ENCODE data around the gene NTSR2.

NTSR2 gene

DNA sequence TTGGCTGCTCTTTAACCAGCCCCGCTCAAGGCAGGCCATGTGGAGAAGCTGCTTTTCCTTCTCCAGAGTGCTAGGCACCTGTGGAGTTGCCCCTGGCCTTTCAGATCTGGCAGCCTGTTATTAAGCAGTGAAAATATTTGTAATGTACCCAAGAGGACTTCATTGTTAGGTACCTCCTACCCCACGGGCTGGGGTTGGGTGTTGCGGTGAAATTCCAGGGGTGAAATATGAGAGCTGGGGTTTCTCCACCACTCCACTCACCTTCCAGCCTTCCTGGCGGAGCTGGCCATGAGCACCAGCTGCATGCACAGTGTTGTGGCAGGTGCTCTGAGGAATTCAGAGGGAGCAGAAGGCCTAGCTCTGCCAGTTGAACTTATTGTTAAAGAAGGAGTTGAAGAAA, 39.1 kb downstream of the NTSR2 start:
- Histone ChIP-seq H2BK15ac (replicated peaks; ENCODE audit: low read depth) (no peak overlapping the region), H3K4me1 (ENCODE audit: control insufficient read depth, low read depth, low read length) (no peaks in the 10 kb centered on the region), H2AK5ac (ENCODE audit: low read length) (no peak overlapping the region), H3K79me2 (ENCODE audit: control insufficient read depth, insufficient read depth, low read length) (no peaks in the 10 kb centered on the region), H2BK5ac (ENCODE audit: low read length) (no peak overlapping the region), H3K4me2 (ENCODE audit: low read length) (no peak overlapping the region), H4K5ac (ENCODE audit: low read length) (no peak overlapping the region), H3K56ac (ENCODE audit: low read length) (no peak overlapping the region), H3K27ac (ENCODE audit: low read depth, low read length) (no peak overlapping the region), H3K9ac (ENCODE audit: low read length) (no peak overlapping the region), H3K36me3 (ENCODE audit: control insufficient read depth, insufficient read depth, low read length) (peaks cover 3% of the 10 kb centered on the region), H3K18ac (ENCODE audit: low read length) (no peak overlapping the region), H3K27me3 (ENCODE audit: insufficient read depth, low read length, poor library complexity) (no peaks in the 10 kb centered on the region), H2BK120ac (ENCODE audit: low read depth, low read length) (no peak overlapping the region), H4K8ac (ENCODE audit: low read depth, low read length) (no peak overlapping the region), H3K79me1 (ENCODE audit: low read length) (no peaks in the 10 kb centered on the region), H3K4ac (ENCODE audit: low read depth, low read length) (no peak overlapping the region), H3K4me3 (ENCODE audit: low read length) (no peak overlapping the region), H3K23ac (ENCODE audit: low read length) (no peak overlapping the region)
- no CpG with 5 or more reads among the region's 4 CpGs for WGBS (ENCODE audit: extremely low coverage, insufficient coverage, low lambda C conversion rate)
- no peak for DNase-seq

DNA sequence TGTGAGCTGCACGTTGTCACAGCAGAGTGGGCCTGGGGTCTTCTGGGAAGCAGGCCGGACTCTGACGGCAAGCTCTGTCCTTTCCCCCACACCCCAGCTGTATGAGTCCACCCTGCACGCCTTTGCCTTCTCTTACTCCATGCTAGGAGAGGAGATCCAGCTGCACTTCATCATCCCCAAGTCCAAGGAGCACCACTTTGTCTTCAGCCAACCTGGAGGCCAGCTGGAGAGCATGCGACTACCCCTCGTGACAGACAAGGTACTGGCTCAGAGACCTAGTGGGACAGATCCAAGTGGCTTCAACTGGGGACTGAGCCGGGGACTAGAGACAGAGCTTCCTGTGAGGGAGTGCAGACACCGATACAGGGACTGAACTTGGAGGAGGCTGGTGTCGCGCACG, 40.1 kb downstream of the NTSR2 start:
- Histone ChIP-seq H2BK15ac (replicated peaks; ENCODE audit: low read depth) (no peak overlapping the region), H3K27me3 (ENCODE audit: insufficient read depth, low read length, poor library complexity) (no peaks in the 10 kb centered on the region), H4K5ac (ENCODE audit: low read length) (no peak overlapping the region), H3K4ac (ENCODE audit: low read depth, low read length) (no peak overlapping the region), H3K23ac (ENCODE audit: low read length) (no peak overlapping the region), H2BK120ac (ENCODE audit: low read depth, low read length) (no peak overlapping the region), H3K27ac (ENCODE audit: low read depth, low read length) (no peak overlapping the region), H3K4me2 (ENCODE audit: low read length) (no peak overlapping the region), H4K8ac (ENCODE audit: low read depth, low read length) (no peak overlapping the region), H3K18ac (ENCODE audit: low read length) (no peak overlapping the region), H2BK5ac (ENCODE audit: low read length) (no peak overlapping the region), H3K4me1 (ENCODE audit: control insufficient read depth, low read depth, low read length) (no peaks in the 10 kb centered on the region), H2AK5ac (ENCODE audit: low read length) (no peak overlapping the region), H3K36me3 (ENCODE audit: control insufficient read depth, insufficient read depth, low read length) (peaks cover 6% of the 10 kb centered on the region), H3K79me1 (ENCODE audit: low read length) (no peaks in the 10 kb centered on the region), H3K9ac (ENCODE audit: low read length) (no peak overlapping the region), H3K56ac (ENCODE audit: low read length) (no peak overlapping the region), H3K4me3 (ENCODE audit: low read length) (no peak overlapping the region), H3K79me2 (ENCODE audit: control insufficient read depth, insufficient read depth, low read length) (no peaks in the 10 kb centered on the region)
- no CpG with 5 or more reads among the region's 11 CpGs for WGBS (ENCODE audit: extremely low coverage, insufficient coverage, low lambda C conversion rate)
- DNase-seq: no peak

DNA sequence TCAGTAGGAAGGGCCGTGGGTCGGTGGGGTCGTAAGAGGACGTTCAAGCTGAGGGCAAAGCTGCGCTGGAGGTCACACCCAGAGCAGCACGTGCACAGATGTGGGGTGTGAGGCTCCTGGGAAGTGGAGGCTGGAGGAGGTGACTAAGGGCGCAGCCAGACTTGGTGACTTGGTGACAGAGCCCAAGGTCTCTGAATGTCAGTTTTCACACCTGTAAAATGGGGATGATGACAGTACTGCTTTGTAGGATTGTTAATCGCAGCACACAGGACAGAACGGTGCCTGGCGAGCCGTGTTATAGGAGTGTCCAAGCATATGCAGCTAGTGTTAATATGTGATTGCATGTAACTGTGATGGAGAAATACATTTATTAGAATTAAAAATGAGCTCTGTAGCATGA, 40.8 kb downstream of the NTSR2 start:
- Histone ChIP-seq H3K27ac (ENCODE audit: low read depth, low read length) (no peak overlapping the region), H2BK120ac (ENCODE audit: low read depth, low read length) (no peak overlapping the region), H3K56ac (ENCODE audit: low read length) (no peak overlapping the region), H3K79me2 (ENCODE audit: control insufficient read depth, insufficient read depth, low read length) (no peaks in the 10 kb centered on the region), H3K79me1 (ENCODE audit: low read length) (no peaks in the 10 kb centered on the region), H2BK15ac (replicated peaks; ENCODE audit: low read depth) (no peak overlapping the region), H3K4ac (ENCODE audit: low read depth, low read length) (no peak overlapping the region), H3K27me3 (ENCODE audit: insufficient read depth, low read length, poor library complexity) (no peaks in the 10 kb centered on the region), H4K5ac (ENCODE audit: low read length) (no peak overlapping the region), H2AK5ac (ENCODE audit: low read length) (no peak overlapping the region), H3K18ac (ENCODE audit: low read length) (no peak overlapping the region), H3K4me2 (ENCODE audit: low read length) (no peak overlapping the region), H3K9ac (ENCODE audit: low read length) (no peak overlapping the region), H3K36me3 (ENCODE audit: control insufficient read depth, insufficient read depth, low read length) (peaks cover 6% of the 10 kb centered on the region), H3K4me1 (ENCODE audit: control insufficient read depth, low read depth, low read length) (no peaks in the 10 kb centered on the region), H3K23ac (ENCODE audit: low read length) (no peak overlapping the region), H4K8ac (ENCODE audit: low read depth, low read length) (no peak overlapping the region), H3K4me3 (ENCODE audit: low read length) (no peak overlapping the region), H2BK5ac (ENCODE audit: low read length) (no peak overlapping the region)
- no CpG with 5 or more reads among the region's 11 CpGs for WGBS (ENCODE audit: extremely low coverage, insufficient coverage, low lambda C conversion rate)
- no peak for DNase-seq

DNA sequence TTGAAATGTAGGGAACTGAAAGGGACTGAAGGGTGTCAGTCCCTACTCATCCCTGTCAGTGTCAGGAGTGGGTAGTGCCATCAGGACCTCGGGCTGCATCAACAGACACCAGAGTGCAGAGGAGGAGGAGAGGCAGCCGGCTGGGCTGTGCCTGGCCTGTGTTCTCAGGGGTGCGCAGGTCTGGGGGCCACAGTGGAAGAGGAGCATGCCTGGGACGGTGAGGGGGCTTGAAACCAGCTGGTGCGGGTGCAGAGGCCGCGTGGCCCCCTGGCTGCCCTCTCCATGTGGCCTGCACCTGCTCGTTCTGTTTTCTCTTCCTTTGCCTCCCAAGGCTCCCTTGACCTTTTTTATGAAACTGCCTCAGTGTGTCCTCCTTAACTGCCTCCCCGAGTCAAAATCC, 41.3 kb downstream of the NTSR2 start:
- Histone ChIP-seq H3K9ac (ENCODE audit: low read length) (no peak overlapping the region), H3K79me2 (ENCODE audit: control insufficient read depth, insufficient read depth, low read length) (no peaks in the 10 kb centered on the region), H2AK5ac (ENCODE audit: low read length) (no peak overlapping the region), H3K56ac (ENCODE audit: low read length) (no peak overlapping the region), H3K36me3 (ENCODE audit: control insufficient read depth, insufficient read depth, low read length) (peaks cover 6% of the 10 kb centered on the region), H3K4me3 (ENCODE audit: low read length) (no peak overlapping the region), H3K4me1 (ENCODE audit: control insufficient read depth, low read depth, low read length) (no peaks in the 10 kb centered on the region), H4K8ac (ENCODE audit: low read depth, low read length) (no peak overlapping the region), H3K4ac (ENCODE audit: low read depth, low read length) (no peak overlapping the region), H2BK15ac (replicated peaks; ENCODE audit: low read depth) (no peak overlapping the region), H4K5ac (ENCODE audit: low read length) (no peak overlapping the region), H3K27me3 (ENCODE audit: insufficient read depth, low read length, poor library complexity) (no peaks in the 10 kb centered on the region), H2BK120ac (ENCODE audit: low read depth, low read length) (no peak overlapping the region), H3K79me1 (ENCODE audit: low read length) (no peaks in the 10 kb centered on the region), H2BK5ac (ENCODE audit: low read length) (no peak overlapping the region), H3K27ac (ENCODE audit: low read depth, low read length) (no peak overlapping the region), H3K18ac (ENCODE audit: low read length) (no peak overlapping the region), H3K4me2 (ENCODE audit: low read length) (no peak overlapping the region), H3K23ac (ENCODE audit: low read length) (no peak overlapping the region)
- WGBS (ENCODE audit: extremely low coverage, insufficient coverage, low lambda C conversion rate): no CpG with 5 or more reads among the region's 9 CpGs
- DNase-seq: no peak

- H3K4me3 ChIP-seq (ENCODE audit: low read length): no peak overlapping the region
- H3K79me2 ChIP-seq (ENCODE audit: control insufficient read depth, insufficient read depth, low read length): no peaks in the 10 kb centered on the region
- H3K27me3 ChIP-seq (ENCODE audit: insufficient read depth, low read length, poor library complexity): no peaks in the 10 kb centered on the region
- no peak for DNase-seq
- WGBS (ENCODE audit: extremely low coverage, insufficient coverage, low lambda C conversion rate): no CpG with 5 or more reads among the region's 10 CpGs
- H4K8ac ChIP-seq (ENCODE audit: low read depth, low read length): no peak overlapping the region
- no peak overlapping the region for H3K56ac ChIP-seq (ENCODE audit: low read length)
- no peak overlapping the region for H4K5ac ChIP-seq (ENCODE audit: low read length)
- H3K4me1 ChIP-seq (ENCODE audit: control insufficient read depth, low read depth, low read length): no peaks in the 10 kb centered on the region
- H3K79me1 ChIP-seq (ENCODE audit: low read length): no peaks in the 10 kb centered on the region
- H3K23ac ChIP-seq (ENCODE audit: low read length): no peak overlapping the region
- no peak overlapping the region for H2BK5ac ChIP-seq (ENCODE audit: low read length)
- no peak overlapping the region for H3K9ac ChIP-seq (ENCODE audit: low read length)
- no peak overlapping the region for H2BK15ac ChIP-seq (replicated peaks; ENCODE audit: low read depth)
- no peak overlapping the region for H3K27ac ChIP-seq (ENCODE audit: low read depth, low read length)
- H3K4ac ChIP-seq (ENCODE audit: low read depth, low read length): no peak overlapping the region
- H2BK120ac ChIP-seq (ENCODE audit: low read depth, low read length): no peak overlapping the region
- H3K36me3 ChIP-seq (ENCODE audit: control insufficient read depth, insufficient read depth, low read length): peaks cover 3% of the 10 kb centered on the region
- no peak overlapping the region for H3K4me2 ChIP-seq (ENCODE audit: low read length)
- no peak overlapping the region for H2AK5ac ChIP-seq (ENCODE audit: low read length)
- no peak overlapping the region for H3K18ac ChIP-seq (ENCODE audit: low read length)
Observed at GRCh38 chr2:11625671-11626070, 44.3 kb downstream of the NTSR2 start.

- WGBS (ENCODE audit: extremely low coverage, insufficient coverage, low lambda C conversion rate): no CpG with 5 or more reads among the region's 10 CpGs
- Histone ChIP-seq H2BK15ac (replicated peaks; ENCODE audit: low read depth) (no peak overlapping the region), H3K79me1 (ENCODE audit: low read length) (no peaks in the 10 kb centered on the region), H2AK5ac (ENCODE audit: low read length) (no peak overlapping the region), H4K8ac (ENCODE audit: low read depth, low read length) (no peak overlapping the region), H3K56ac (ENCODE audit: low read length) (no peak overlapping the region), H2BK5ac (ENCODE audit: low read length) (no peak overlapping the region), H3K4ac (ENCODE audit: low read depth, low read length) (no peak overlapping the region), H3K79me2 (ENCODE audit: control insufficient read depth, insufficient read depth, low read length) (no peaks in the 10 kb centered on the region), H3K23ac (ENCODE audit: low read length) (no peak overlapping the region), H3K36me3 (ENCODE audit: control insufficient read depth, insufficient read depth, low read length) (peaks cover 3% of the 10 kb centered on the region), H3K4me3 (ENCODE audit: low read length) (no peak overlapping the region), H2BK120ac (ENCODE audit: low read depth, low read length) (no peak overlapping the region), H4K5ac (ENCODE audit: low read length) (no peak overlapping the region), H3K27me3 (ENCODE audit: insufficient read depth, low read length, poor library complexity) (no peaks in the 10 kb centered on the region), H3K4me1 (ENCODE audit: control insufficient read depth, low read depth, low read length) (no peaks in the 10 kb centered on the region), H3K27ac (ENCODE audit: low read depth, low read length) (no peak overlapping the region), H3K4me2 (ENCODE audit: low read length) (no peak overlapping the region), H3K9ac (ENCODE audit: low read length) (no peak overlapping the region), H3K18ac (ENCODE audit: low read length) (no peak overlapping the region)
- no peak for DNase-seq
Observed at GRCh38 chr2:11624893-11625292, 45.1 kb downstream of the NTSR2 start.
